ENCODE data around the gene AGT. TPM values are rescaled to one million over a fixed set of nuclear protein-coding genes. Genes with fewer than 3 reads are reported as not detected.

Gene AGT
- total and polyA plus RNA-seq, 3 donors from 2014 or later: 3.3 to 10.7 (median 4.6) TPM

Other genes starting within 250 kb of the AGT start
- 10 to 100 TPM; 29.4 to 34.6 TPM for gene COG2, start 71.6 kb downstream of the AGT start, total RNA-seq
- 23.7 TPM for gene COG2, start 71.6 kb downstream of the AGT start, polyA plus RNA-seq (ENCODE audit: insufficient read depth, low read depth, low replicate concordance)
- under 1 TPM; 0.16 to 0.25 TPM for gene CAPN9, start 33.3 kb upstream of the AGT start, total RNA-seq
- 0.34 TPM for gene CAPN9, start 33.3 kb upstream of the AGT start, polyA plus RNA-seq (ENCODE audit: insufficient read depth, low read depth, low replicate concordance)
- 10 to 100 TPM; 14.6 to 26.6 TPM for gene C1orf198, start 154.4 kb upstream of the AGT start, total RNA-seq
- 20.2 TPM for gene C1orf198, start 154.4 kb upstream of the AGT start, polyA plus RNA-seq (ENCODE audit: insufficient read depth, low read depth, low replicate concordance)

All from testis (tissue), 3 donors.